Right renal cortex interstitium (tissue), 3 donors: ENCODE results near the gene TTLL1. TPM values are rescaled to one million over a fixed set of nuclear protein-coding genes. Genes with fewer than 3 reads are reported as not detected.
"Not testable (repeated sequence)": the region's sequence is repeated elsewhere in the genome, so short reads cannot be mapped to it uniquely, and the experiment has no call there.

Source experiments
- DNase-seq, 3 donors: peaks; one replicate each; pipeline ENCODE4 v3.0.0-alpha.2; 2013; ENCODE audit warnings: low read depth in 3 of 3, low spot score in 2 of 3
- polyA plus RNA-seq, 3 donors: library from polyadenylated mRNA; unstranded; fragments of 120-200 nt; gene quantifications; one replicate each; pipeline ENCODE4 v1.2.1, GENCODE V29; 2013; ENCODE audit not compliant: insufficient read length in 3 of 3

The TTLL1 gene
- polyA plus RNA-seq, 3 donors, result 21.2 to 24.2 (median 22.9) TPM

DNA sequence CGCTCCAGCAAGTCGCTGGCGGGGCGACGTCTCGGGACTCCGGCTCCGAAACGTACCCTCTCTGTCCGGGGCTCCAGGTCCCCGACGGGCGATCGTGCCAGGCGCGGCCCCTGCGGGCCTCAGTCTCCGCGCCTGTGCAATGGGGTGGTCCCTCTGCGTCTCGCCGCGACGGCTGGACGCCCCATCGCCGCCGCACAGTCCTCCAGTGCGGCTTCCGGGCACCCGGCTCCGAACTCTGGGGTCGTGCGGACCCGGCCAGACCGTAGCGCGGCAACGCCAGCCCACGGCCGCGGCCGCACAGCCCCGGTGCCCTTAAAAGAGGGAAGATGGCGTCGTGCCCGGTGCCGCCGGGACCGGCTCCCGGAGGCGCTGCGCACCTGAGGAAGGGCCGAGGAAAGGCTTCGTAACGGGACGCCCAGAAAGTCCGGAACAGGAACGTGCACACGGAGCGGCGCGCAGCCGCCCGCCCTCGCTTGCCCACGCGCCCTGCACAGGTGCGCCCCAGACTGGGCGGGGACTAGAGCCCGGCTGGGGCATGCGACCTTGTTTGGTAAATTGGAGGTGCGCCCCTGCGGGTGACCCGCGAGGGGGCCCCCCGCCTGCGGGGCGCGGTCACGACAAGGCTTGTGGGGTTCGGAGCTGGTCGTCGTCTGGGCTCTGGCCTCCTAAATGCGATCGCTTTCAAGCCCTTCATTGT is 21.9 kb upstream of the TTLL1 start:
- no peak for DNase-seq

DNA sequence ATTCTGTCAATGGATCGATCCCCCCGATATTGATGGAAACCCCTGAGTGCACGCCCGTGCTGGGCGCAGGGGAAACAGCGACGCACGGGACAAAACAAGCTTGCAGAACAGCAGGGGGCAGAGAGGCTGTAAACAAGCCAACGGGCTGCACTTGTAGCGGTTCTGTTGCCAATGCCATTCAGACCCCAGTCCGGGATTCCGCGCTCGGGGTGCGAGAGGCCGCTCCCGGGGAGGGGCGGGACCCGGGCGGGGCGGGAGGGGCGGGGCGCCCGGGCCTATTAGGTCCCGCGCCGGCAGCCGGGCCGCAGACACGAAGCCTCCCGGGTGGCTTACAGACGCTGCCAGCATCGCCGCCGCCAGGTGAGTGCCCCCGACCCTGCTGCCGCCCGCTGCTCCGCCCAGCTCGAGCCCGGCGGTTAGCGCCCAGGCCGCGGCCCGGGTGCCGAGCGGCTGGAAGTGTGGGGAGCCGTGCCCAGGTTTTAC is 21.3 kb upstream of the TTLL1 start, which contains the start of gene BIK:
TSS of gene BIK (plus strand) at position 307 of the 483 bp plus-strand sequence. CDS start 13,273 bp downstream, outside the sequence.
- DNase-seq, result no peak

- DNase-seq, result no peak
Observed at GRCh38 chr22:43109921-43110443, 20.8 kb upstream of the TTLL1 start.

DNA sequence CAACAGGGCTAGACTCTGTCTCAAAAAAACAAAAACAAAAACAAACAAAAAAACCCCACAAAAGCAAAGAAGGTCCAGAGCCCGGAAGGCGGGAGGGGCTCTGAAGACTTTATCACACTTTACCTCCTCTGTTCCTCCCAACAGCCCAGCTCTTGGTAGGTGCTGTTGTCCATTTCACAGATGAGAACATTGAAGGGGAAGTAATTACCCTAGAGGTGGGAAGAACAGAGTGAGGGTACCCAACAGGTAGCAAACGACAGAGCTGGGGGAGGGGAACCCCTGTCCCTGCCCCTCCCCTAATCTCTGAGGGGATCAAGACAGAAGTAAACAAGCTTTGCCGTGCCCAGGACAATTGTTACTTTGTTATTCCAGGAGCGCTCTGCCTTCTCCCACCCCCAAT is 20.3 kb upstream of the TTLL1 start:
- DNase-seq, result no peak

DNA sequence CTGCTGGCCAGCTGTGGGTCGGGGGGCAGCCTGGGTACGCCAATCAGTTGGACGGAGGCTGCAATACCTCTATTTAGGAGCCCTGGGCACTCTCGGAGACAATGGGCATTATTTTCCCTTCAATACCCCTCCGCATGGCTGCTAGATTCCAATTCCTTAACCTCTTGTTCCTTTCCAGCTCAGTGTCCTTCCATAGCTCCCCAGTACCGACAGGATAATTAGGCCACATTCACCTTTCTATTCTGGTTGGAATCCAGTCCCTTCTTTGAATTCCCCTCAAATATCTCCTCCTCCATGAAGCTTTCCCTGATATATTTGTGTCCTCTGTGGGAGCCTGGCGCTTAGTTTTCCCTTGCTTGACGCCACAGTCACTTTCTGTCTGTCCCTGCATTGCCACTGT is 17.1 kb upstream of the TTLL1 start:
- DNase-seq, result no peak

GRCh38 chr22:43104950-43105349 is 15.8 kb upstream of the TTLL1 start:
- not testable (repeated sequence) for DNase-seq

GRCh38 chr22:43104056-43104625 is 14.9 kb upstream of the TTLL1 start:
- not testable (repeated sequence) for DNase-seq

GRCh38 chr22:43101306-43101705 is 12.1 kb upstream of the TTLL1 start:
- DNase-seq, result no peak

DNA sequence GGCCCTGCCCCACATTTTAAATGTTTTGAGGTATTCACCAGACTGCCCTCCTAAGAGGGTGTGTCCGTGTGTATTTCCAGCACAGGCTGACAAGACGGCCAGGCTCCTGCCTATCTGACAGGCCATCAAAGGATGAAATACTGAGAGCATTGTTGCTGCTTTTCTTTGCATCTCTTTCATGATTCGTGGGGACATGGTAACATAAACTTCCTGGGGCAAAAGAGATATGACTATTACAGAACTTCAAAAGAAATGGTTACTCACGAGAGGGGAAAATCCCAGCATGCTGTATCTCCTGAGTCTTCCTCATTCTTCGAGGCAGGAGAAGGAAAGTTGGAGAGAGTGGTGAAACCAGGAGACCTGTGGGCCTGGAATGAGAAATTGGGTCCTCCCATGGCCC is 11.0 kb upstream of the TTLL1 start:
- no peak for DNase-seq

GRCh38 chr22:43099095-43099494 is 9.9 kb upstream of the TTLL1 start:
- DNase-seq, result no peak

DNA sequence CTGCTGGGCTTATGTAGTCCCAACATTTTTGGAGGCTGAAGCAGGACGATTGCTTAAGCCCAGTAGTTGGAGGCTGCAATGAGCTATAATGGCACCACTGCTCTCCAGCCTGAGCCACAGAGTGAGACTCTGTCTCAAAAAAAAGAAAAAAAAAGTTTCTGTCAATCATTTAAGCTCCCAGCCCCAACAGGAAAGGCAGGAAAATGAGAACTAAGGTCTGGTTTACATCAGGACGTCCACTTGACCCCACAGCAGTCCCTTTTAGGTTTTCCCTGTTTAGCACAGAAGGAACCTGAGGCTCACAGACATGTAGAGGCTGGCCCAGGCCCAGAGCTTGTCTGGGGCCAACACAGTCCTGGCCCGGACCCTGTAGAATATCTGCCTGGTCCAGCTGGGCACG is 9.2 kb upstream of the TTLL1 start:
- no peak for DNase-seq

DNA sequence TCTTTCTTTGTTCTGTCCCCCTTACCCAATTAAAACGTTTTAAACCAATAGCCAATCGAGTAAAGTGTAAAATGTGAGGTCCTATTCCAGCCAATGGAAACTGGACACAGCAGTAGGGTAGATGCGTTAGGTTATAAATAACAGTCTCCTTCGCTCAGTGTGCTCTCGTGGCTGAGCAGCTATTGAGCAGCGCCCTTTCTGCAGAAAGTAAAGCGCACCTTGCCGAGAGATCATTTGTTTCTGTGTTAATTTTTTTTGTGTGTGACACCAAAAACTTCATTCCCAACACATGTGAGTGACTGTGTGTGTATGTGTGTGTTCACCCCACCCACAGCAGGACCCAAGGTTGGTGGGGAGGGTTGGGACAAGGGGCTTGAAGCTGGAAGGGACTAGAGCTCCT is 7.2 kb upstream of the TTLL1 start:
- no peak for DNase-seq

DNA sequence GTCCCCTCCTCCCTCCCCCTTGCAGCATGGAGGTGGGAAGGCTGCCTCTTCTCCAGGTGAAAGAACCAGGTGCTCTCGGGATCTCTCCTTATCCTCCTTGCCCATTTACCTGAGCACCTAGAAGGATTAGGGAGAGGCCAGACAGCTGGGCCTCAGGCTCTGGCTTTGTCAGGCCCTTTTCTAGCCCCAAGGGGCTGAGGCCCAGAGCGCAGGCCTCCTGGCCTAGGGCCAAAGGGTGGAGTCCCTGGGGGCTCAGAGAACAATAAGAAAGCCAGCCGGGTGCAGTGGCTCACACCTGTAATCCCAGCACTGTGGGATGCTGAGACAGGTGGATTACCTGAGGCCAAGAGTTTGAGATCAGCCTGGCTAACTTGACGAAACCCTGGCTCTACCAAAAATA is 5.4 kb upstream of the TTLL1 start:
- DNase-seq, result no peak

DNA sequence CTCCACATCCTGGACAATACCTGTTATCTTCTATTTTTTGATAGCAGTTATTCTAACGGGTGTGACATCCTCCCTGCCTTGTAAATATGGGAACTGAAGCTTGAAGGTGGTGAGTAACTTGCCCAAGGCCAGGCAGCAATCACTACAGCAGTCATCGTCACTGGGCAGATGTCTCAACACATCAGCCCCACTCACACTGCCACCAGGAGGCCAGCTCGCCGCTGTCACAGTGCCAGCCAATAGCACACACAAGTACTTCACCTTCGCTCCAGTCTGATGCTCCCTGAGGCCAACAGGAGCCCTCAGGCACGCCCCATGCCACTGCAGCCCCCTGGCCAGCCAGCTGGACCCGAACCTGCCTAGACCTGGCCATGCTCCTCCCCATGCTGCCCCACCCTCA is 4.9 kb upstream of the TTLL1 start:
- DNase-seq, result no peak

DNA sequence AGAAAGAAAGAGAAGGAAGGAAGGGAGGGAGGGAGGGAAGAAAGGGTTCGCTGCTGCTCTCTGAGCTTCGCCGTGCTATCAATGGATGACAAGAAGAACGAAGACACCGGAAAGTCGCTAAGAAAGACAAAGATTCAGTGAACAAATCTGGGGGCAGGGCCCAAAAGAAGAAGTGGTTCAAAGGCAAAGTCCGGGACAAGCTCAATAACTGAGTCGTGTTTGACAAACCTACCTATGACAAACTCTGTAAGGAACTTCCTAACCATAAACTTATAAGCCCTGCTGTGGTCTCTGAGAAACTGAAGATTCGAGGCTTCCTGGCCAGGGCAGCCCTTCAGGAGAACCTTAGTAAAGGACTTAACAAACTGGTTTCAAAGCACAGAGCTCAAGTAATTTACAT is 2.9 kb upstream of the TTLL1 start:
- DNase-seq, result no peak

GRCh38 chr22:43090130-43090789 is 1.1 kb upstream of the TTLL1 start:
- no peak for DNase-seq

- no peak for DNase-seq
Observed at GRCh38 chr22:43088627-43088983, 586 bp downstream of the TTLL1 start.

DNA sequence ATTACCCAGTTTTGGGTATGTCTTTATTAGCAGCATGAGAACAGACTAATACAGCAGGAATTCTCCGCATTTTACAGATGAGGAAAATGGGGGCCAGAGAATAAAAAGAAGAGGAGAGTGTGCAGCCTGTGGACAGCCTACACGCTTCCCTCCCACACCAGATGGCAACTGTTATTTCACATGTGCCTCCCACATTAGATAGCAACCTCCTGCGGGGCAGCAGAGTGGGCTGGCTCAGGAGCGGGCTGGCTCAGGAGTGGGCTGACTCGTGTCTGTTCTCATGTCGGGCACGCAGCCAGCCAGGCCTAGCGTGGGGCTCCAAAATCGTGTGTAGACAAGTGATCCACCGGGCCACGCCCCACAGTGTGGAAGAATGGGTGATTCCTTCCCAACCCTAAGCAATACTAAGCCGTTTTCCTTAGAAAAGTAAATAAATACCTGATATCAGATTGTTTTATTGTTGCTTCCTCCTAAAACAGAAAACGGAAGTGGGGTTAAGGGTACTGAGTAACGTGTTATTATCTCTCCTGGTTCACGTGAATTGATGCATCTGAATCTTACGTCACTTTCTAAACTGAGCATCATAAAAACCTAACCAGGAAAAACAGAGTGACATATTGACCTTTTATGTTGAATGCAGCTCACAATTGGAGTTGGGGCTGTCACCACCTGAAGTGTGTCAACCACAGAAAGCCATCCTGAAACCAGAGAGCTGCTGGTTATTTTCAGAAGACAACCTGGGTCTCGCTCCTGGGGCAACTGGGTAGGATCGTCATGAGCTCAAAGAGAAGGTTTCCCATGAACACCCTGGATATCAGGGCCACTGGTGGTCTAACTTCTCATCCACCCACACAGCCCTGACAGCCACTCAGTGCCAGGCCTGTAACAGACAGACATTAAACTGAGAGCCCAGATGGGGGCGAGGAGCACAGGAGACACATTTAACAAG is 3.3 kb downstream of the TTLL1 start:
- DNase-seq, result no peak

- no peak for DNase-seq
Observed at GRCh38 chr22:43081968-43082367, 7.2 kb downstream of the TTLL1 start.

GRCh38 chr22:43080616-43081015 is 8.6 kb downstream of the TTLL1 start:
- DNase-seq, result no peak

DNA sequence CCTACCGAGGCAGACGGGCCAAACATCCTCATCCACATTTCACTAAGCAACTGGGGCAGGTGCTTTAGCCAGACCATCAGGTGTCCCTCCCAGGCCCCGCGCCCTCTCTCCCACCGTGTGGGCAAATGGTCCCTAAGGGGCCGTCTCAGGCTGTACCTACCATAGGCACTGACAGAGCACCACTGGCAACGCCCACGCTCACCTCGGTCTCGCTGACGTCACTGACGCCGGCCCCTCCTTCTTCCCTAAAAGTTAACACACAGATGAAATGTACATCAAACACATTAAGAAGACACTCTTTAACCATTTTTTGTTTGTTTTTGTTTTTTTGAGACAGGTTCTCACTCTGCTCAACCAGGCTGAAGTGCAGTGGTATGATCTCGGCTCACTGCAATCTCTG is 9.4 kb downstream of the TTLL1 start:
- DNase-seq, result no peak
